Heart left ventricle (tissue), 13 donors: ENCODE data around the gene CTNNBIP1.

Experiments used
- CTCF ChIP-seq, 12 donors: fragments of 200-600 bp; sonication (generic) in 4 of 12; IDR thresholded peaks; one replicate each; pipeline versions ENCODE4 v1.5.0 to v1.8.0; 2018 to 2022; ENCODE audit warnings: antibody characterized with exemption in 12 of 12, mild to moderate bottlenecking in 5 of 12
- POLR2A ChIP-seq, 2 donors: fragments of 450-650 bp; IDR thresholded peaks; one replicate each; pipeline ENCODE4 v1.6.1; 2017; ENCODE audit warnings: antibody characterized with exemption in 2 of 2, mild to moderate bottlenecking in 2 of 2, moderate library complexity in 2 of 2
- donor health status: ischemic (EF 13 %, LVEDD 7.1; RV severe dilation, severe dysfunction).
- donor health status: DM: no; HTN: yes; CAD: no.
- donor health status: DM: no; HTN: no; CAD: no.
- donor health status: ischemic (EF 25% LVEDD 6.9; RV normal size, moderate dysfunction).
- donor health status: ischemic (EF 25% LVEDD 5.7; RV mildly dilated, moderate dysfunction).
- donor health status: ischemic (EF 35%, LVEDD 5.7; RV mildly dilated, moderate dysfunction).
- donor health status: nonischemic (EF 11% LVEDD 7.7; RV severe dilation, severe dysfunction).
- donor health status: DM: yes; HTN: yes; CAD: no.
- donor health status: PGD.
- donor health status: ischemic (EF 29% LVEDD 5.4; RV normal size, mild dysfunction).
- donor health status: nonischemic (EF 23%, LVEDD 6.1; RV moderate dilation, normal function).

GRCh38 chr1:9890224-9890731 lies 19.8 kb downstream of the CTNNBIP1 start:
- TF ChIP-seq CTCF (IDR thresholded peaks at IDR 0.05), result no peak
- no peak for TF ChIP-seq POLR2A (IDR thresholded peaks at IDR 0.05)
